ENCODE data around the gene TRIM2. TPM values are rescaled to one million over a fixed set of nuclear protein-coding genes. Genes with fewer than 3 reads are reported as not detected.

The TRIM2 gene
- total RNA-seq, 1 experiment from 2014 or later = 11.0 TPM

DNA sequence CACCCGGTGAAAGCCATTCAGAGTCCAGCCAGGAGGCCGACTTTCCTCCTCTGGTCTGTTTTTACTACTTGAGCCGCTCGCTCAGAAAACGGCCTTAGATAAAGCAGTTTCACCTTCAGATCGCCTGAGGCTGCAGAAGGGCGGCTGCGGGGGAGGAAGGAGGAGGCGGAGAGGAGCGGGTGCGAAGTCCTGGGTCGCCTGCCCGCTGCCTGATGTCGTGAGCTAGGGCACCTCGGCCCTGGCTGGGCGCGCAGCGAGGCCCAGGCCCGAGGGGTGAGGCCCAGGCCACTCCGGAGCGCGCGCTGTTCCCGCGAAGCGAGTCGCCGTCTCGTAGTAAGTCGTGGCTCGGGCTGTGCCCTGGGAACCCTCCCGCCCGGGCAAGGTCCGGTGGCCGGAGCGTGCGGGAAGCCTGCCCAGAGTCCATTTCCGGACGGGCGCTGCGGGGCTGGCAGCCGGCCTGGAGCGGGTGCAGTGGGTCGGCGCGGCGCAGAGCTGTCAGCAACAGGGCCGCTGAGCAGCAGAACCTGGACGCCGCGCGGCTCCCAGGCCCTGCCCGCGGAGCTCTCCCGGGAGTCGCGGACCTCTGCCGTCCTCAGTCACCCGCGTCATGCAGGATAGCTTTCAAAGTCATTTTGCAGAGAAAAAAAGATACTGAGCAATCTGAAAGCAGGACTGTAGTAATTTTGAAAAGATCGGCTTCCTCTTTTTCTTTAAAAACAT, 18.6 kb downstream of the TRIM2 start:
- DNase-seq (ENCODE audit: low read depth) = peak; percentile 25

DNA sequence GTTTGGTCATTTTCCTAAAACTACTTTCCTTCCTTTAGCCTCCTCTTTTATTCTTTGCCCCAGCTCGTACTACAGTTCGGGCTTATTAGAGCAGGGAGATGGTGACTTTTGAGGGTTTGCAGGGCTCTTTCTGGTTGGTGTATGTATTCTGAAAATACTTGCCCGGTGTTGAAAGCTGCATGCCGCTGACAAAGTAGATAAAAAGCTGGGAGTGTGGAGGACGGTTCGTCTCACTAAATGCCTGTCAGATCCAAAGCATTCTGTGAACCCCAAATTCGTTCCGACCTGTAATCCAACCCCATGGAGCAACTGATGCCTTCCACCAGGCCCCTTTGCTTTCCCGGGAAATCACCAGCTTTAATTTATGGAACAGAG, 19.2 kb downstream of the TRIM2 start:
- DNase-seq (ENCODE audit: low read depth) = peak; percentile 5

DNA sequence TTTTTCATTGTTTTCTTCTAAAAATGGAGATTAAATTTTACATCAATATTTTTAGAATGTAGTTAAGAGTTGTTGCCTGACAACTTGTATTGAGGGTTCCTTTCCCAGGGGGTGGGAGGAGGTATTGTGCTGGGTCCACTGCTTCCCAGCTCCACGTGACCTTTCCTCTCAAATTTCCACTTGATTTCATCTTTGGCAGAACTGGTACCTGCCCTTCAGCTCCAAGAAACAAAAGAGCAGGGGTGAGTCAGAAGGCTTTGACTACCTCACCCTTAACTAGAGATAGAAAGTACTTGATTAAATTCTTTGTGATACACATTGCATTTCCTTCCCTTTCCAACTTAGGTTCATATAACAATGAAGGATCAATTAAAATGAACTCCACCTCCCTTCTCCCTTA, 19.7 kb downstream of the TRIM2 start:
- DNase-seq (ENCODE audit: low read depth) = no peak

DNA sequence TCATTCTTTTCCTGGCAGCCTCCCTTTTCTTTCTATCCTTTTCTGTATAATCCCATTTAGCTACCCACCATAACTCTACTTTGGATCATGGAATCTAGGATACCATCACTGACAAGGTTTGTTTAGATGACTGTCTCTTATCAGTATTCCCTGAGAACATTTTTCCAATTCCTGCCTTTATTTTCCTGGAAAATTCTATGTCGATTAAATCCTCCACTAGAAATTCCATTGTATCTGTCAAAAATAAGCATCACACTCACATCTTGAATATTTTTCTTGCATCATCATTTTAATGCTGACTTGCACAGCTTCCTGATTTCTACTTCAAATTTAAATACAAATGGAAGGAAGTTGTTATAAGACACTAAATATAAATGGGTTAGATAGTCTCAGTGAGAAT, 20.2 kb downstream of the TRIM2 start:
- no peak for DNase-seq (ENCODE audit: low read depth)

DNA sequence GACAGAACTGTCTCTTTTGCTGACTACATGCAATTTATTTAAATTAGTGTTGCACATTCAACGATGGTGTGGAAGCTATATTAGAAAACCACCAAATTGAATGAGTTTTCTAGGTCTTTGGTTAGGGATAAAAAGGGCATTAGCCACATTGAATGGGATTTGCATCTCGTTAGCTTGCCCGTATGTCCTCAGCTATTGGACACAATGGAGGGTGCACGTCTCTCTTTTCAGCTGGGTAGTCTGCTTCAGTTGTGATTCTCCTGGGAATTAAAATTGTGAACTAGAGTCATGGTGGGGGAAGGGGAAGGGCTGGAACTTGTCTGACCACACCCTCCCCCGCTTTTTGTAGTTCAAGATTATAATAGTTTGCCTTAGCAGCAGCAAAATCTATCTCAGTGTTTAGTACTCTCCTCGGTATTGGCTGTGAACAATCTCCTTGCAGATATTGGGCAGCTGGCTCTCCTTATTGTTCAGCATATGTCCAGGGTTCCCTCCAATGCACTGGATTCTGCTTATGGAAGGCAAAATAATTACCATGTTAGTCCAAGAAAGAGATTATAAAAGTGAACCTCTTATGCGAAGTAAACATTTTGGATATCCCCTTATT, 23.3 kb downstream of the TRIM2 start:
- DNase-seq (ENCODE audit: low read depth) = no peak

- no peak for DNase-seq (ENCODE audit: low read depth)
Measured at GRCh38 chr4:153228512-153229140, 24.4 kb downstream of the TRIM2 start.

DNA sequence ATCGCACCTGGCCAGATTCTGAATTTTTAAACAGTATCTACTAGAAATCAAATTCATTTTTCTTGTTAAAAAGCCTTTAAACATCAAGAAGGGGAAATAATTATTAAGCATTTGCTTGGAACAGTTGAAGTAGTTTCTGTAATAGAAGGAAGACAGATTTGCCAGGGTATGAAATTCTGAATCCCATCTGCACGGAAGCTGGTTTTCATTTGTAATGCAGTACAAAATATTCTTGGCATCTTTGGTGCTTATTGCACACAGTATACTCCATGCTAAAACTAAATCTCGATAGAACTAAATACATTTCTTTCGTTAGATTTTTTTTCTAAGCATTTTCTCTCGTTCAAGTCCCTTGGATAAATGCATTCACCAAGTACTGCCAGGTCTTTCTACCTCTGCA, 25.3 kb downstream of the TRIM2 start:
- no peak for DNase-seq (ENCODE audit: low read depth)

- no peak for DNase-seq (ENCODE audit: low read depth)
Measured at GRCh38 chr4:153232768-153233167, 28.5 kb downstream of the TRIM2 start.

DNA sequence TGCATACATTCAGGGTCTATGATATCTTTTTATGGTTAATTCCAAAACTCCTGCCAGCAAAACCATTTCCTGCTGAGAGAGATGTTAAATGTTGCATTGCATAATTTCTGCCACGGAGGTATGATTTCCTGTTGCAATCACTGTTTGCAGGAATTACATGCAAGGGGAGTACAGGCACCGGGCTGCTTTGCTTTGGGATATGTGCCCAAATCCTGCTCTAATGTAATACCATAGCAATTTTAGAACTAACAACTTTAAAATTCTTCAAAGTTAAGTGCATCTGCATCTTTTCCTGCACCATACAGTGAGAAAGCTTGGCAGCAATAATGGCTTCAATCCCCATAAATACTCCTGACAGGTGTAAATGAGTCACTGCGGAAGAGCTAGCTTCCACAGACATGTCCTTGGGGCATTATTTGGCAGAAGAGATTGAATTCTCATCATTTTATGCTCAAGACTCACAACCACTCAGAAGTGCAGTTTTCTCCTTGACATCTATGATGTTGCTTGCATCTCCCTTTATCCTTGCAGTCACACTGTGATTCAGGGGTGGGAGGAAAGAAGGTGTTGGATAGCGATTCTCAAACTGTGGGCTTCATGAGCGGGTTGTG, 29.6 kb downstream of the TRIM2 start:
- peak; percentile 92 for DNase-seq (ENCODE audit: low read depth)

DNA sequence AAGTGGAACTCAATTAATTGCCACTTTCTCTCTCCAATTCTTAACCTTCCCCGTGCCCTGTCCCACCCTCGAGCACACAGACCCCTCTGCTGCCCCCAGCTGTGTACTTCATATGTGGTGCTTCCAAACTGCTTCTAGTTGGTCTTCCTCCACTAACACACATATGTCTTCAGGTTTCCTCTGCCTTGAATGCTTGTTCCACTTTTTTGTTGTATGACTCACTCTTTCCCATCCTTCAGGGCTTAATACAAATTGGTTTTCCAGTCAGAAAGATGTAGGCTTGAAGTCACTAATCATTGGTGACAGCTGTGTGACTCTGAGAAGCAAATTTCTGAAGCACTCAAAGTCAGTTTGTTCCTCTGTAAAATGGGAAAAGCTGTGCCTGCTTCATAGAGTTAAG, 30.6 kb downstream of the TRIM2 start:
- DNase-seq (ENCODE audit: low read depth) = peak; percentile 62

- DNase-seq (ENCODE audit: low read depth) = no peak
Measured at GRCh38 chr4:153238135-153238919, 34.1 kb downstream of the TRIM2 start.

DNA sequence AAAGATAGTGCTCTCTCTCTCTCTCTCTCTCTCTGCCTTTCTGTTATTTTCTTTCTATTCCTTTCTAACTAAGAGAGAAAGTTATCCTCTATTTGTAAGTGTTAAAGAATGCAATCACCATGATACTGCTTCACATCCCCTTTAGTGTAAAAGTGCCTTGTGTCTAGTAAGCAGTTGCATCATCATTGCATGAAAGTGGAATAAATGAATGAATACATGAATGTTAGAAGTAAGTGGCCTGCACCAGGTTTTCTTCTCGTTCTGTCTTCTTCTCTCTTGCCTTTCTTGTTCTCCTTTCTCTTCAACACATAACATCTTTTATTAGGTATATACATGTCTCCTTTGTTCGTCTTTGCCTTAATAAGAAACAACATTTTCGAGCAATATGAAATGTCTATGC, 35.2 kb downstream of the TRIM2 start:
- DNase-seq (ENCODE audit: low read depth) = no peak

- no peak for DNase-seq (ENCODE audit: low read depth)
Measured at GRCh38 chr4:153241295-153241694, 37.1 kb downstream of the TRIM2 start.

- DNase-seq (ENCODE audit: low read depth) = peak; percentile 37
Measured at GRCh38 chr4:153241970-153242838, 38.0 kb downstream of the TRIM2 start.

- DNase-seq (ENCODE audit: low read depth) = no peak
Measured at GRCh38 chr4:153242839-153243324, 38.6 kb downstream of the TRIM2 start.

DNA sequence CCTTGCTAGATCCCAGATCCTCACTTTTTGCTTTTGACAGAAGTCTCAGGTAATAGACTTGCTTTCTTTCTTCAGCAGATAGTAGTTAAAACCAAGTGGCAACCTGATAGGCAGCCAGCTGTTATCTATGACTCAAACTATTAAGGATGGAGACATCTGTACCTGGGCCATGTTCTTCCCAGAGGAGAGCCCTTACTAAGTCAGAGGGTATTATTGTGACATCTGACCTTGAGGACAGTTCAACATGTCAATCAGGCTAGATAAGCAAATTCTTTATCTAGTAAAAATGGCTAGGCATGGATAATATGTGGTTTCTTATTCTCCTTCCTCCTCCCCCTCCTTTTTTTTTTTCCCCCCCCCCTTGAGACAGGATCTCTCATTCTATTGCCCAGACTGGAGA, 39.2 kb downstream of the TRIM2 start:
- DNase-seq (ENCODE audit: low read depth) = no peak

DNA sequence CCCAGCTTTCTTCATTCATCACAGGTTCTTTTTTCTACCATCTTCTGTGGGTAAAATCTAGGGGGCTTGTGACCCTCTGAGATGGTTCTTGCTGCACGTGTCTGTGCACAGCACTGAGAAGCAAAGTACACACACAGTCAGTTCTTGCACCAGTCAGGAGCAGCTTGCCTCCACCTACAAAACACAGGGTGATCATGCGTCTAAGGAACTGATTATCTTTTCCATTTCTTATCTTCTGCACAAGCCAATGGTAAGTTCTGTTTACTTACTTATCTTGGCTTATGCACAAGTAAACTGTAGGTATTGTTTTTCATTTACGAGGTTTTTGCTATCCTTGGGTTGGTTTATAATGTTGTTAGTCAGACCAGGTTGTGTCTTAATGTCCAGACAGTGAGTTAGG, 40.7 kb downstream of the TRIM2 start:
- no peak for DNase-seq (ENCODE audit: low read depth)

- no peak for DNase-seq (ENCODE audit: low read depth)
Measured at GRCh38 chr4:153245775-153246174, 41.5 kb downstream of the TRIM2 start.

GRCh38 chr4:153246446-153247115, 42.3 kb downstream of the TRIM2 start:
- no peak for DNase-seq (ENCODE audit: low read depth)

GRCh38 chr4:153247116-153247490, 42.9 kb downstream of the TRIM2 start:
- DNase-seq (ENCODE audit: low read depth) = no peak
